WI38 (cell line): ENCODE results near the gene RTN1.

Source experiments
- H3K4me3 ChIP-seq: 2 replicates; pipeline ENCODE4 v1.5.1; 2011; ENCODE audit warnings: low read depth, mild to moderate bottlenecking, control low read depth, low read length
- TF ChIP-seq, protein P1 (sequence below): IDR thresholded peaks from 2 replicates; pipeline ENCODE4 v1.5.1; 2012; ENCODE audit warnings: low read depth, mild to moderate bottlenecking, control low read depth, low read length

RTN1 gene

DNA sequence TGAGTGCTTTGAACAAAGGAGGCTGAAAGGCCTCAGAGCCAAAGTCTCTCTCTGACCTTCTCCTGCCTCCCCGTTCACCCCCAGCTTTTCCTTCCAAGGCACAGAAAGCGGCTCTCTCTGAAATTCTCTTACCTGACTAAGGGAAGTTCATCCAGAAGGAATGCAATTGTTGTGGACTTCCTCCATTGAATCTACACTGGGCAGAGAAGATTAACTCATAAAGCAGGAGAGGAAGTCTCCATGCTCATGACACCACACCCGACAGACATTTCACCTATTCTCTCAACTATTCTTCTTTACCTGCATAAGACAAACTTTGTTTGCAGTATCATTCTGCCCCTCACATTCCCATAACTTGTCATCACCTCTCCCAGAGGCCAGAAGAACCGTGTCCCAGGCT lies 164.7 kb downstream of the RTN1 start:
- TF ChIP-seq, protein P1, sequence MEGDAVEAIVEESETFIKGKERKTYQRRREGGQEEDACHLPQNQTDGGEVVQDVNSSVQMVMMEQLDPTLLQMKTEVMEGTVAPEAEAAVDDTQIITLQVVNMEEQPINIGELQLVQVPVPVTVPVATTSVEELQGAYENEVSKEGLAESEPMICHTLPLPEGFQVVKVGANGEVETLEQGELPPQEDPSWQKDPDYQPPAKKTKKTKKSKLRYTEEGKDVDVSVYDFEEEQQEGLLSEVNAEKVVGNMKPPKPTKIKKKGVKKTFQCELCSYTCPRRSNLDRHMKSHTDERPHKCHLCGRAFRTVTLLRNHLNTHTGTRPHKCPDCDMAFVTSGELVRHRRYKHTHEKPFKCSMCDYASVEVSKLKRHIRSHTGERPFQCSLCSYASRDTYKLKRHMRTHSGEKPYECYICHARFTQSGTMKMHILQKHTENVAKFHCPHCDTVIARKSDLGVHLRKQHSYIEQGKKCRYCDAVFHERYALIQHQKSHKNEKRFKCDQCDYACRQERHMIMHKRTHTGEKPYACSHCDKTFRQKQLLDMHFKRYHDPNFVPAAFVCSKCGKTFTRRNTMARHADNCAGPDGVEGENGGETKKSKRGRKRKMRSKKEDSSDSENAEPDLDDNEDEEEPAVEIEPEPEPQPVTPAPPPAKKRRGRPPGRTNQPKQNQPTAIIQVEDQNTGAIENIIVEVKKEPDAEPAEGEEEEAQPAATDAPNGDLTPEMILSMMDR = no peak
- no peak overlapping the region for H3K4me3 ChIP-seq

- TF ChIP-seq, protein P1 = no peak
- H3K4me3 ChIP-seq = no peak overlapping the region
Measured at GRCh38 chr14:59705245-59705644, 165.3 kb downstream of the RTN1 start.

- no peak overlapping the region for H3K4me3 ChIP-seq
- TF ChIP-seq, protein P1 = no peak
Measured at GRCh38 chr14:59704054-59704645, 166.4 kb downstream of the RTN1 start.

DNA sequence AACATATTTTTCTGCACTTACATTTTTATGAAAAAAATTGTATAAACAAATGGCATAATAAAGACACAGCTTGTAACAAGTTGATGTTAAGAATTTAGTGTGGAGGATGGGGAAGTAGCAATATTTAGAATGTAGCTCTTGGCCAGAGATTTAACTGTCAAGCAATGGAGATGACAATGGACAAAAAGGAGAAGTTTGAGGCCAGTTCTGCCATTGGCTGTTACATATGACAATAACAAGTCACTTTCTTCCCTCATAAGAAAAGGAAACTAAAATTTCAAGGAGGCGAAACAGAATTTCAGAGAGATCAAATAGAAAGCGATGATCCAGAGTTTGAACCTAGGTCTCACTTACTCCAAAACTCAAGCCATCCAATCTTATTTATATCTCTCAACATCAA lies 171.1 kb downstream of the RTN1 start:
- no peak overlapping the region for H3K4me3 ChIP-seq
- TF ChIP-seq, protein P1 = no peak

DNA sequence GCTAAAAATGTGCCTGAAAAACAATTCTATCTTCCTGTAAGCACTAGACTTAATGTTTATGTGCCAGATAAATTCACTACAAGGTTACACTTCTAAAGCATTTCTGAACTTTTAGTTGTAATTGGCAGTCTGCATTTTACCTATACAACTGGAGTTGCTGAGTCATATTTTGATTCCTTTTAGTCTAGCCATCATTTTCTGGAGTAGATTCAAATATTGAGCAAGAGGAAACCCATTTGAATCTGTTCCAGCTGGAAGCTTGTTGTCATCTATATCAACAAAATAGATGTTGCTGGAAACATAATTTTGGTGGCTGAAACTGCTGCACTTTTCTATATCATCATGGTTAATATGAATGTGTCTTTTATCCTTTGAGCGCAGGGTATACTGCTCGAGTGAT lies 171.8 kb downstream of the RTN1 start:
- no peak overlapping the region for H3K4me3 ChIP-seq
- TF ChIP-seq, protein P1 = no peak

GRCh38 chr14:59695198-59695597 lies 175.4 kb downstream of the RTN1 start:
- TF ChIP-seq, protein P1 = no peak
- no peak overlapping the region for H3K4me3 ChIP-seq

- H3K4me3 ChIP-seq = no peak overlapping the region
- TF ChIP-seq, protein P1 = no peak
Measured at GRCh38 chr14:59691266-59691665, 179.3 kb downstream of the RTN1 start.
